T-helper 17 cell (primary cell): ENCODE results near the gene LMO7. TPM values are rescaled to one million over a fixed set of nuclear protein-coding genes. Genes with fewer than 3 reads are reported as not detected.
A peak's percentile ranks its signal among the peaks of the same experiment; 100 is the strongest.
"Not testable (repeated sequence)": the region's sequence is repeated elsewhere in the genome, so short reads cannot be mapped to it uniquely, and the experiment has no call there.

Experiments used
- ATAC-seq: fragments of 150-1000 bp; cut with Tn5 transposase; 2 replicates; pipeline ENCODE4 v1.10.0; 2021; ENCODE audit warnings: mild to moderate bottlenecking, moderate library complexity
- DNase-seq, 3 donors: peaks; one replicate each; pipeline versions ENCODE4 v3.0.0 to v3.0.0-alpha.2; 2020 to 2021
- H3K9me3 ChIP-seq: one replicate; pipeline ENCODE4 v1.7.0; 2013; ENCODE audit warnings: low read length, mild to moderate bottlenecking; ENCODE audit not compliant: control insufficient read depth, poor library complexity, severe bottlenecking
- H3K27ac Mint-ChIP-seq: one replicate; pipeline ENCODE4 v1.8.0; 2022; ENCODE audit warnings: mild to moderate bottlenecking, moderate library complexity, mixed read lengths
- H3K27me3 Mint-ChIP-seq: one replicate; pipeline ENCODE4 v1.8.0; 2022; ENCODE audit warnings: mixed read lengths
- H3K36me3 Mint-ChIP-seq: one replicate; pipeline ENCODE4 v1.8.0; 2022; ENCODE audit warnings: low read depth, mixed read lengths
- H3K4me1 Mint-ChIP-seq: one replicate; pipeline ENCODE4 v1.8.0; 2022; ENCODE audit warnings: mild to moderate bottlenecking, mixed read lengths
- H3K4me3 Mint-ChIP-seq: one replicate; pipeline ENCODE4 v1.8.0; 2022; ENCODE audit warnings: mild to moderate bottlenecking, moderate library complexity, mixed read lengths
- total RNA-seq, 4 donors: library from RNA in 2 of 4; stranded (reverse) in 2 of 4; gene quantifications; one replicate each; pipeline ENCODE4 v1.2.3 and lab custom pipeline; 2022 to 2026

LMO7 gene
- total RNA-seq, 2 donors from 2014 or later, result 10.2 to 12.3 TPM

DNA sequence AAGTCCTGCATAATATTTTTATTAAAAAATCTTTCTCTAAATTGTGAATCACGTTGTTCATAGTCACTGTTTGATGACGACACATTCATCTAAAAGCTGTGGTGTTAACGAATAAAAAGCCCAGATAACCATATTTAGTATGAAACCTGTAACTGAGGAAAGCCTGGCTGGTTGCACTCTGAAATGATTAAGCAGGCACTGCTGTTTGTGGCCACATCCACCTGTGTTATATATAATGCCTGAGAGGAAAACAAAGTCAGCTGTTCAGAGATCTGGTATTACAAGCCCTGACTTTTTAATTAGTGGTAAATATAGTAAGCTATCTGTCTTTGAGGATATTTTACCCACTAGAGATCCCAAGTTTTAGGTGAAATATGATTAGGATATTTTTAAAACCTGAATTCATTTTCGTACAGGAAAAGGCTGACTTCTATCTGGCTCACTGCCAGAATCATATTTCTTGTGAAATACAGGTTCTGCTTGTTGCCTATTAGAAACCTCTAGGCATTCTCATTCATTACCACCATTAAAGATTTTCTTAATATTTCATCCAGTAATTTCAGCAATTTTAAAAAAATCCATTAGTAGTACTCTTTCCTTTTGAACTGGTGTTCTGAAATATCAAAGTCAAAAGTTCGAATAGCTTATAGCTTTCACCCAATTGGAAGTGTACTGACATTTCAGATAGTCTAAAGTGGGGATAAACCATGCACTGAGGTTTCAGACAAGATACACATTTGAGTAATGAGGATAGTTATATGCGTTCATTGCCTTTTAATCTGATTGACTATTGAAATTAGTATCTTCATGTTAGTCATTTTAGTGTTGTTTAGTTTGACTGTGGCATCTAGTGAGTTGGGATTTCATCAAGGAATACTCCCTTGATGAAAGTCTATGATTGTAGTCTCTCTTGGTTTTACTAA is 79.7 kb downstream of the LMO7 start:
- H3K27me3 Mint-ChIP-seq, result no peaks in the 10 kb centered on the region

DNA sequence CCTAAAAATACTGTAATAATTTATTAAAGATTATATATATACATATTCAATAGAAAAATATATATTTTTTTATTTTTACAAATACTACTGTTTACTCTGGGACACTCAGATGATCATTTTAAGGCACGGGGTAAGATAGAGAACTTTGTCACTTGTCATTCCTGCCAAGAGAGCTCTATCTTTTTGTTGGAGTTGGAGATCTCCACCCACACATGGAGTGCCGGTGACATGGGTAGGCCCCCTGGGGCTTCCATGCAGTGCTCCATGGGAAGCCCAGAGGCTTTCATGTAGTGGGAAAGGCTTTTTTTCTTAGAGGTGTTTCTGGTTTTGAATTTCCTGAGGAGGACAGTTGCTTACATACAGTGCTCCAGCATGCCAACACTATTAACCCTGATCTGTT is 81.4 kb downstream of the LMO7 start:
- Mint-ChIP-seq H3K4me1 (peaks cover 2% of the 10 kb centered on the region), H3K4me3 (no peak overlapping the region), H3K27ac (no peak overlapping the region), H3K27me3 (no peaks in the 10 kb centered on the region), H3K36me3 (no peaks in the 10 kb centered on the region)
- H3K9me3 ChIP-seq, result no peaks in the 10 kb centered on the region
- no peak for DNase-seq
- ATAC-seq, result no peak

More for the DNA sequence above, 79.7 kb downstream of the LMO7 start:
- ATAC-seq, result no peak
- H3K36me3 Mint-ChIP-seq, result no peaks in the 10 kb centered on the region
- H3K4me3 Mint-ChIP-seq, result no peak overlapping the region
- peaks cover 2% of the 10 kb centered on the region for H3K4me1 Mint-ChIP-seq
- DNase-seq, result no peak
- H3K9me3 ChIP-seq, result no peaks in the 10 kb centered on the region
- H3K27ac Mint-ChIP-seq, result no peak overlapping the region

DNA sequence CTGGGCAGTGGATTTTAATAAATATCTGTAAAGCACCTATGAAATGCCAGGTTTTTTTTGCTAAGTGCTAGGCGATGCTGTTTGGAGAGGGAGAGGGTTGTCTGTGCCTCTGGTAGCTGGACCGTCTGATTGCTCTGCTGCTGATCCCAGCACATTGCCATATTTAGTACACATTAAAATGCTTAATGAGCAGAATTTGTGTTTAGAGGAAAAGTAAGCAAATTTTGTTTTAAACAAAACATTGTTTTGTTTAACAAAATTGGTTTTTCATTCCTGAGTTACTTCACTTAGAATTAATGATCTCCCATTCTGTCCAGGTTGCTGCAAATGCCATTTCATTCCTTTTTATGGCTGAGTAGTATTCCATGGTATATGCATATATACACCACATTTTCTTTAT is 85.2 kb downstream of the LMO7 start:
- Mint-ChIP-seq H3K4me3 (no peak overlapping the region), H3K36me3 (no peaks in the 10 kb centered on the region), H3K27me3 (no peaks in the 10 kb centered on the region), H3K27ac (no peak overlapping the region), H3K4me1 (no peaks in the 10 kb centered on the region)
- H3K9me3 ChIP-seq, result no peaks in the 10 kb centered on the region
- no peak for DNase-seq
- no peak for ATAC-seq

- H3K9me3 ChIP-seq, result no peaks in the 10 kb centered on the region
- Mint-ChIP-seq H3K27ac (no peak overlapping the region), H3K4me1 (peaks cover 3% of the 10 kb centered on the region), H3K27me3 (no peaks in the 10 kb centered on the region), H3K36me3 (no peaks in the 10 kb centered on the region), H3K4me3 (no peak overlapping the region)
- no peak for ATAC-seq
- DNase-seq, result no peak
These were observed 87.8 kb downstream of the LMO7 start for GRCh38 chr13:75723901-75724300.

DNA sequence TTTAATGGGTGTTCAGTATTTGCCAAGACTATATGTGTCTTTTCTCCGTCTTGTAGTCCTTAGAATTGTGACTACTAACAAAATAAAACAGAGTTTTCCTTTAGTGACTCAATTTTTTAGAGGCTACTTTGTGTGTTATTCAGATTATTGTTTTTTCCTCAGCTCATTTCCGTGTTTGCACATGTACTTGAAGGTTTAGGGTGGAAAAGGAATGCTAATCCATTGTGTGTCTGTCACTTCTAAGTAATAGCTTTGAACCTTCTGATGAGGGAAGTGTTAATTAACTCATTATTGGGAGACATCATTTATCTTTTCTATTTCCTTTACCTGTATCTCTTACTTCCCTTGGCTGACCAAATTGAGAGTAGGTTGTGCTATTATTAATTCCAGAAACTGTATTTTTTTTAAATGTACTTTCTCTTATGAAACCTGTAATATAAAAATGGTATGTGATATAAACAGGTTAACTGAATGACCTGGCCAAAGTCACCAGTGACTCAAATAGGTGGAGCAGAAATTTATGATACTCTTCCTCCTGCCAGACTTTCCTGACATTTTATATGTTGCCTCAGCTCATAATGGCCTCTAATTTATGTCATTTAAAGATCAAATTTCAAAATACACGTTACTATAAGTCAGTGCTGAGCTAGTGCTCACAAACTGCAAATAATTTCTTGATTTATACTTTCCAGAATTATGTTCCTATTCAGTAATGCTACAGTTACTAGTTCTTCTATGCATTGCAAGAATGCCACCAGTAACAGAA is 88.8 kb downstream of the LMO7 start:
- H3K4me1 Mint-ChIP-seq, result peaks cover 3% of the 10 kb centered on the region
- H3K27ac Mint-ChIP-seq, result no peak overlapping the region
- no peak overlapping the region for H3K4me3 Mint-ChIP-seq
- ATAC-seq (no peak), DNase-seq (no peak)
- H3K9me3 ChIP-seq, result no peaks in the 10 kb centered on the region
- H3K27me3 Mint-ChIP-seq, result no peaks in the 10 kb centered on the region
- no peaks in the 10 kb centered on the region for H3K36me3 Mint-ChIP-seq

DNA sequence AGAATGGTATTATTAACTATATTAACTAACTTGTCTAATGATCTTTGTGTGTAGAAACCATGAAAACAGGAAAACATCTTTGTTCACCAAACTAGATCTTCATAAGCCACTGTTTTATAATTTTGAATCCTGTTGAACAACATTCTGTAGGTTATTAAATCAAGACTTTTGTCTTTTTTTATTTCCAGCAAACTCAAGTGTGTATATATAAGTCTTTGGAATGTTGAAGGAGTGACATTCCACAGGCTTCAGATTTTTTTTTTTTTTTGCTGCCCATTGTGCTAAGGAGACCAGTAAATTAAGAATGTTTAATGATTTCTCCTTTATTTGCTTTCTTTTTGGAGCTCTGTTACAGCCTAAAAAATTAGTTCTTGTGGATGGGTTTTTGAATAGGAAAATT is 89.6 kb downstream of the LMO7 start:
- H3K27ac Mint-ChIP-seq, result no peak overlapping the region
- H3K27me3 Mint-ChIP-seq, result no peaks in the 10 kb centered on the region
- no peaks in the 10 kb centered on the region for H3K9me3 ChIP-seq
- ATAC-seq (no peak), DNase-seq (no peak)
- H3K36me3 Mint-ChIP-seq, result no peaks in the 10 kb centered on the region
- H3K4me3 Mint-ChIP-seq, result no peak overlapping the region
- peaks cover 3% of the 10 kb centered on the region for H3K4me1 Mint-ChIP-seq

- no peak for ATAC-seq
- Mint-ChIP-seq H3K4me3 (no peak overlapping the region), H3K27ac (no peak overlapping the region), H3K36me3 (no peaks in the 10 kb centered on the region), H3K4me1 (peaks cover 3% of the 10 kb centered on the region), H3K27me3 (no peaks in the 10 kb centered on the region)
- no peak for DNase-seq
- no peaks in the 10 kb centered on the region for H3K9me3 ChIP-seq
These were observed 90.2 kb downstream of the LMO7 start for GRCh38 chr13:75726306-75726705.

DNA sequence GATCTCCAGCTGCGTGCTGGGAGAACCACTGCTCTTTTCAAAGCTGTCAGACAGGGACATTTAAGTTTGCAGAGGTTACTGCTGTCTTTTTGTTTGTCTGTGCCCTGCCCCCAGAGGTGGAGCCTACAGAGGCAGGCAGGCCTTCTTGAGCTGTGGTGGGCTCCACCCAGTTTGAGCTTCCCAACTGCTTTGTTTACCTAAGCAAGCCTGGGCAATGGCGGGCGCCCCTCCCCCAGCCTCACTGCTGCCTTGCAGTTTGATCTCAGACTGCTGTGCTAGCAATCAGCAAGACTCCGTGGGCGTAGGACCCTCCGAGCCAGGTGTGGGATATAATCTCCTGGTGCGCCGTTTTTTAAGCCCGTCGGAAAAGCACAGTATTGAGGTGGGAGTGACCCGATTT is 97.0 kb downstream of the LMO7 start:
- not testable (repeated sequence) for ATAC-seq, H3K36me3 Mint-ChIP-seq, H3K27ac Mint-ChIP-seq, H3K4me1 Mint-ChIP-seq, DNase-seq, H3K4me3 Mint-ChIP-seq, H3K9me3 ChIP-seq, H3K27me3 Mint-ChIP-seq

- Mint-ChIP-seq H3K27me3 (no peaks in the 10 kb centered on the region), H3K27ac (no peak overlapping the region), H3K4me3 (no peak overlapping the region), H3K4me1 (no peaks in the 10 kb centered on the region), H3K36me3 (peaks cover 6% of the 10 kb centered on the region)
- ATAC-seq, result no peak
- H3K9me3 ChIP-seq, result no peaks in the 10 kb centered on the region
- no peak for DNase-seq
These were observed 100.0 kb downstream of the LMO7 start for GRCh38 chr13:75736173-75736572.

DNA sequence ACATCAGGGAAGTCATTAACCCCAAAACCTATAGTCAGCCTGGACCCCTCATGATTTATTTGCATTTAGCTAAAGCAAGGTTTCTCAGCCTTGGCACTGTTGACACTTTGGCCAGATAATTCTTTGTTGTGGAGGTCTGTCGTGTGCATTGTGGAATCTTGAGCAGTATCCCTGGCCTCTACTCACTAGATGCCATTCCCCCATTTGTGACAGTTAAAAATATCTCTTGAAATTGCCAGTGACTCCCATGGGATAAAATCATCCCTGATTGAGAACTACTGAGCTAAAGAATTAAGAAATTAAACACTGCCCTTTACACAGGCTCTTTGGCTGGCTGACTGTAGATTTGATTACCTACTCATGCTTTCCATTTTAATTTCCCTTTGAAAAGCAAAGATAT is 102.7 kb downstream of the LMO7 start:
- no peak for ATAC-seq
- no peaks in the 10 kb centered on the region for H3K27me3 Mint-ChIP-seq
- H3K9me3 ChIP-seq, result no peaks in the 10 kb centered on the region
- DNase-seq, result no peak
- peaks cover 4% of the 10 kb centered on the region for H3K36me3 Mint-ChIP-seq
- no peak overlapping the region for H3K27ac Mint-ChIP-seq
- no peak overlapping the region for H3K4me3 Mint-ChIP-seq
- no peaks in the 10 kb centered on the region for H3K4me1 Mint-ChIP-seq

DNA sequence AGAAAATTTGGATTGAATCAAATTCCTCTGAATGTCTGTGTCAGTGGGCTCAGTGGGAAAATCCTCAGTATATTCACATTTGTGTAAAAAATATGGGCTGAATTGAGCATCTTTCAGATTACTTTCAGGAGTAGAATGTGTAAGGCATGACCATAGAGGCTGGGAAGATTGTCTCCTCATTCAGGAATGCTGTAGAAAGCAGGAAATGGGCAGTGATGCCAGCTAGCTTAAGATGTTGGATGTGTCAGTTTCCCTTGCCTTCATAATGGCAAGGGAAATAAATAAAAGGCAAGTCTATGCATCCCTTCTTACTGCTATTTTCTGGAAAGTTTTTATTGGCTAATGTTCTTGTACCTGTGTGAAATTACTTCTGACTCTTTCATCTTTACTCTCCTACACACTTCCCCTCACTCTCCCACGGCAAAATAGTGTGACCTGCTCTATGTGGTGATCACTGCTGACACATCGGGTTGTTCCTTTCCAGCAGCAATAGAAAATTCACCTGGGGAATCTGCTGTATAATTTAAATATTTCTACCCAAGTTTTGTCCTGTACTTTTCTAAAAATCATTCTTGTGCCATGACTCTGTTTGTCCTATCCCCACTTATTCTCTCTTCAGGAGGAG is 103.2 kb downstream of the LMO7 start:
- H3K4me1 Mint-ChIP-seq, result no peaks in the 10 kb centered on the region
- no peak overlapping the region for H3K4me3 Mint-ChIP-seq
- H3K27me3 Mint-ChIP-seq, result no peaks in the 10 kb centered on the region
- ATAC-seq (no peak), DNase-seq (no peak)
- H3K9me3 ChIP-seq, result no peaks in the 10 kb centered on the region
- peak overlapping the region; percentile 9 for H3K27ac Mint-ChIP-seq
- H3K36me3 Mint-ChIP-seq, result peaks cover 2% of the 10 kb centered on the region

- H3K27me3 Mint-ChIP-seq, result no peaks in the 10 kb centered on the region
- no peaks in the 10 kb centered on the region for H3K4me1 Mint-ChIP-seq
- peak overlapping the region; percentile 9 for H3K27ac Mint-ChIP-seq
- no peaks in the 10 kb centered on the region for H3K9me3 ChIP-seq
- ATAC-seq, result no peak
- peaks cover 2% of the 10 kb centered on the region for H3K36me3 Mint-ChIP-seq
- no peak for DNase-seq
- H3K4me3 Mint-ChIP-seq, result no peak overlapping the region
These were observed 103.9 kb downstream of the LMO7 start for GRCh38 chr13:75740031-75740430.

DNA sequence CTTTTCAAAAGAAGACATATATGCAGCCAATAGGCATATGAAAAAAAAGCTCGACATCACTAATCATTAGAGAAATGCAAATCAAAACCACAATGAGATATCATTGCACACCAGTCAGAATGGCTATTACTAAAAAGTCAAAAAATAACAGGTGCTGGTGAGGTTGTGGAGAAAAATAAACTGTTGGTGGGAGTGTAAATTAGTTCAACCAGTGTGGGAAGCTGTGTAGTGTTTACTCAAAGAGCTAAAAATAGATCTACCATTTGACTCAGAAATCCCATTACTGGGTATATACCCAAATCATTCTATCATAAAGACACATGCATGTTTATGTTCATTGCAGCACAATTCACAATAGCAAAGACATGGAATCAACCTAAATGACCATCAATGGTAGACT is 106.9 kb downstream of the LMO7 start:
- H3K4me3 Mint-ChIP-seq, DNase-seq, H3K9me3 ChIP-seq, H3K27ac Mint-ChIP-seq, ATAC-seq, H3K27me3 Mint-ChIP-seq, H3K36me3 Mint-ChIP-seq, H3K4me1 Mint-ChIP-seq: not testable (repeated sequence)
